Motor neuron (in vitro differentiated cells): Measurements from ENCODE around the gene TMOD3. TPM values are rescaled to one million over a fixed set of nuclear protein-coding genes. Genes with fewer than 3 reads are reported as not detected.
A peak's percentile ranks its signal among the peaks of the same experiment; 100 is the strongest.

Source experiments
- ATAC-seq, 8 experiments: fragments of 200-7000 bp; cut with Tn5 transposase; replicated peaks in 6 of 8; 2 replicates each; pipeline ENCODE4 v1.8.0; 2021; ENCODE audit warnings: mild to moderate bottlenecking in 8 of 8, moderate library complexity in 8 of 8
- H3K27ac ChIP-seq, 2 donors: fragments of 250-450 bp; sonication (Bioruptor Pico); 2 replicates each; pipeline ENCODE4 v1.9.0; 2021; ENCODE audit warnings: antibody characterized with exemption in 2 of 2, mild to moderate bottlenecking in 2 of 2, moderate library complexity in 1 of 2
- H3K4me1 ChIP-seq, 2 donors: fragments of 250-450 bp; sonication (Bioruptor Pico); replicated peaks in 1 of 2; 2 replicates each; pipeline ENCODE4 v1.6.1; 2021; ENCODE audit warnings: antibody characterized with exemption in 2 of 2, mild to moderate bottlenecking in 2 of 2, moderate library complexity in 1 of 2
- H3K4me3 ChIP-seq, 5 donors: fragments of 250-450 bp; sonication (Bioruptor Pico); 2 replicates each; pipeline ENCODE4 v1.9.0; 2021; ENCODE audit warnings: antibody characterized with exemption in 5 of 5, mild to moderate bottlenecking in 5 of 5, moderate library complexity in 4 of 5
- WGBS, 10 experiments: fragments of 450-650 bp; shearing (Covaris generic); methylation state at CpG; one replicate each; pipeline ENCODE4 v1.0.0; 2022; 5-methylcytosine and 5-hydroxymethylcytosine counted together
- in situ Hi-C, 9 experiments: fragments of 400-800 bp; cut with MboI; loops; one replicate each; pipeline ENCODE4 v1.15.0; 2021; ENCODE audit warnings: low sequenced_read_pairs in 9 of 9, low pct_unique_long_range_greater_than_20kb in 2 of 9; ENCODE audit not compliant: unreplicated experiment in 9 of 9
- total RNA-seq, 8 experiments: library from RNA; unstranded; fragments of 300-600 nt; gene quantifications; 2 replicates each; pipeline versions ENCODE4 v1.2.3 to v1.2.4, GENCODE V29; 2022

The TMOD3 gene
- total RNA-seq, 8 experiments from 2014 or later, result 10.2 to 43.6 (median 23.0) TPM

DNA sequence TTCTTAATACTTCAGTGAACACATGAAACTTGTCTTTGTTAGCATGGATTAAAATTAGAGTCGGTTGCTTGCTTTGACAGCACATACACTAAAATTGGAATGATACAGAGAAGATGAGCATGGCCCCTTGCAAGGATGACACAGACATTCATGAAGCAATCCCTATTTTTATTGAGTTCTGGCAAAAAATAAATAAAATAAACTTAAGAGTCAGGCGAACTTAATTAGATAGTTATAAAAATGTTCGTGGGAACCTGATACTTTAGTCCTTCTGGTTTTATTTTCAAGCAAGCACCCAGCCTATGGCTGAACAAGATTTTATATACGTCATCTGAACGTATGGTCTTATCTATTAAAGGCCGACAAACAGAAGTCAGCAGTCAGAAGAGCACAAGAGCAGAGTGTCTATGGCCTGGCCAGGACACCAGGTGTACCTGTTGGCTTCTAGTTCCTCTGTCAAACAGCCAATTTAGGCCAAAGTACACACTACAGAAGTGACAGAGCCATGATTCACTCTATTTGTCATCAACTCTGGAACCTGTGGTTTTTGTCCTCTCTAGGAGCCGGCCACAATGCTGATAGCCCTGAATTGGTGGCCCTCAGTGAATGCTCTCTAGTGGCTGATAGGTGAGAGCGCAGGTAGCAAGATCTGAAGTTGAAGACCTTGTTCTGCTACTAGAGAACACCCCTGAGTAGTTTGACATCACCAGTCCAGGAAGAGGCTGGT lies 77.8 kb downstream of the TMOD3 start:
- ATAC-seq, result peak in 1 of 8 experiments; percentile 17
- Histone ChIP-seq H3K4me3 (no peak overlapping the region), H3K4me1 (no peaks in the 10 kb centered on the region), H3K27ac (no peak overlapping the region)
- in situ Hi-C loops, result no loop called here
- WGBS, 10 experiments, result 57 to 100% (median 81%) methylated on average over 2 to 8 of the region's 8 CpGs; no CpG with 5 or more reads in 1 of the 10 experiments

DNA sequence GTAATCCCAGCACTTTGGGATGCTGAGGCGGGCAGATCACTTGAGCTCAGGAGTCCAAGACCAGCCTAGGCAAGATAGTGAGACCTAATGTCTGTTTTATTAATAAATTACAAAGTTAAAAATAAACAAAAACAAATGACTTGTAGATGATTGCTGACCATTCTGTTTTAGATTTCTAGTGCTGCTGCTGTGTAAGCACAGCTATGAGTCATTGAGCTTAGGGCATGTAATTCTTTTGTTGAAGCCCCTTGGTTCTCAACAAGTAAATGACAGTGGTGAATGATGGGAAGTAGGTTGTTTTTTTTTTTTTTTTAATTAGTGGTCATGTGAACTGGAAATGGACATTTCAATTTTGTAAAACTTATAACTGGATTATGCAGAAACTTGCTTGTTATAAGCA lies 78.9 kb downstream of the TMOD3 start:
- H3K4me1 ChIP-seq, result no peaks in the 10 kb centered on the region
- ATAC-seq, result peak in 3 of 8 experiments; percentile 16 to 75 (median 68)
- H3K27ac ChIP-seq, result no peak overlapping the region
- WGBS, 10 experiments, result 80 to 100% (median 100%) methylated on average over 1 of the region's 1 CpG; no CpG with 5 or more reads in 5 of the 10 experiments
- in situ Hi-C loops, result no loop called here
- H3K4me3 ChIP-seq, result no peak overlapping the region

DNA sequence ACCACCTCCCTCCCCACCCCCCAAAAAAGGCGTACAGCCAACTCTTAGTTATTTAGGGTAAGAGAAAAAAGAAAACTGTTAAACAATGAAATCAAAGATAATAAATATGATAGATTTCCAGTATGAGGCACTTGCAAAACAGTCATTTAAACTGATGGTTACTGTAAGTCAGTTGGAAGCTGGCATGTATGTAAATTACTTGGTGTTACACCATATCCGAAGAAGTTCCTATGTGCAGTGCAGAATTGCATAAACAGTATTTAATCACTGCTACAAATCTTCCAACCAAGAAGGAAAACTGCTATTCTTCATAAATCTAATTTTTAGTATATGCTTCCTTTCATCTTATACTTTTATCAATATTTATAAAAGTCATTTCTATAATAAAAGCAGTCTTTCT lies 80.1 kb downstream of the TMOD3 start:
- no peak overlapping the region for H3K27ac ChIP-seq
- ATAC-seq, result peak in 3 of 8 experiments; percentile 50 to 76 (median 52)
- in situ Hi-C loops, result no loop called here
- WGBS, 10 experiments, result 60 to 100% (median 85%) methylated on average over 1 to 2 of the region's 2 CpGs
- H3K4me3 ChIP-seq, result no peak overlapping the region
- H3K4me1 ChIP-seq, result no peaks in the 10 kb centered on the region

DNA sequence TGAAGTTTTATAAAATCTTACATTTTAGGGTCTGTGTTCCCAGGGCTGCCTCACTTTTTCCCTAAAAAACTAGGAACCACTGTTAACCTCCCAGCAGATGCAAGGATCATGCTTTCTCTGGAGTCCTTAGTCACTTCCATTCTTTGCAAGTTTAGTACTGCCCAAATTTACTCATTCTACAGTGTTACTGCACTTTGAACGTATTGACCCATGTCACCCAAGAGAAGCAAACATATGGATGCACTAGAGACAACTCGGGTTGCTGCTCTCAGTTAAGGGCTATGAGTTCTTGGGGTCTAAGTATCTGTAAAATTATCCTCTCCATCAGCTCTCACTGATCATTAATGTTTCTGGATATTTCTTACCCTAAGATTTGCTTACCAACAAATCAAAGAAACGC lies 83.1 kb downstream of the TMOD3 start:
- H3K27ac ChIP-seq, result no peak overlapping the region
- no peak overlapping the region for H3K4me3 ChIP-seq
- ATAC-seq, result no peak
- H3K4me1 ChIP-seq, result no peaks in the 10 kb centered on the region
- 88 to 100% (median 93%) methylated on average over 1 to 3 of the region's 3 CpGs for WGBS, 10 experiments
- in situ Hi-C loops, result no loop called here

DNA sequence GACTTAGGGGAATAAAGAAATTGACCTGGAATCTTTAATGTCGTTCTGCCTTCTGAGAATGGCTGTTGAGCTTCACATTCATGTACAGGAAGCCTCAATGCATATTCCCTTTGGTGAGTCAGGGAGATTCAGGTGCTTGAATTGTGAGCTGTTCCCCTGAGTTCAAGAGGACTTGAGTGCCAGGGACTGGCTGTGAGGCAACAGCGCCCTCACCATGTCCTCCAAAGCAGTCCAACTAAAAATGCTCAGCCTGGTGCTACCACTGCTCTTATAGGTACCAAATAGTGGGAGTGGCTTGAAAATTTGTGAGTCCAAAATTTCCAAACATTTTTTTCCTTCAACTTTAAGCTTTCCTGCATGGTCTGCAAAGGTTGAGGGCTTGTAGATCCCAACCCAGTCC lies 88.0 kb downstream of the TMOD3 start:
- peak in 5 of 8 experiments; percentile 24 to 83 (median 80) for ATAC-seq
- H3K4me1 ChIP-seq, result no peaks in the 10 kb centered on the region
- 25 to 100% (median 59%) methylated on average over 1 to 2 of the region's 2 CpGs; no CpG with 5 or more reads in 2 of the 10 experiments for WGBS, 10 experiments
- H3K4me3 ChIP-seq, result no peak overlapping the region
- in situ Hi-C loops, result no loop called here
- no peak overlapping the region for H3K27ac ChIP-seq

DNA sequence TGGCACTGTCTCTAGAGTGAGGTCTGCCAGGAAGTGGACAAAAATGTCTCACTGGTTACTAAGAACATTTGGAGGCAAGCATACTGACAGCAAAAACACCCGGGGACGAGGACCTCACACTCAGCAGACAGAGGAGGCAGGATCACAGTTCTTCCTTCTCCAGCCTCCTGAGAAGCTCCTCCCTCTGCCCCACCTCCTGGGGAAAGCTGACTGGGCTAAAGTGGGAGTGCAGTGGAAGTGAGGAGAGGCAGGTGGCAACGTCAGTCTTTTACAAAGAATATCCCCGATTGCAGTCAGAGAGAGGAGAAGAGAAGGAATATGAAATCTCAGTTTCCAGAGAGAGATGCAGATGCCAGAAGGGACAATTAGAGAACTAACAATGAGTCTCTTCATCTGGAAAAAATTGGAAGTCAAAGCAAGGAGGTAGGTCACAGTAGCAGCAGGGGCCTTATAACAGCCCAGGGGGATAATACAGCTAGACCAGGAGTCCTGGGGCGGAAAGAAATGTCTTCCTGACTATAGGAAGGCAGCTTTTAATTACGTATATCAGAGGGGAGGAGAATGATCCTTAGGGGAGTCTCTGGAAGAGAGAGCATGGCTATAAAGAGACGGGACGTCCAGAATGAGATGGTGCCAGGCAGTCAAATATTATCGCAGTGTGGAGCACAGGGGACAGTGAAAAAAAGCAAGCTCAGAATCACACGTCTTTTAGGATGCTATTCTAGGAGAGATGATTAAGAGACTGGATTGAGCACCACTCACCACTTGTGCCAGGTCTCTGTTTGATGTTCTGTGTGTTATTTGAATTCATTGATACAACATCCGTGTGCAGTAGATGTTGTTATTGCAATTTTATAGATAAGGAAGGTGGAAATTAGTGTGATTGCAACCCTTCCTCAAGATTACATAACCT lies 95.0 kb downstream of the TMOD3 start:
- Histone ChIP-seq H3K4me1 (peaks cover 10 to 17% of the 10 kb centered on the region in 2 donors), H3K27ac (peak overlapping the region; percentile 16 to 23), H3K4me3 (no peak overlapping the region)
- 0 to 94% (median 33%) methylated on average over 2 to 11 of the region's 11 CpGs; no CpG with 5 or more reads in 3 of the 10 experiments for WGBS, 10 experiments
- ATAC-seq, result peak in 6 of 8 experiments; percentile 35 to 96 (median 92)
- in situ Hi-C loops, result no loop called here

DNA sequence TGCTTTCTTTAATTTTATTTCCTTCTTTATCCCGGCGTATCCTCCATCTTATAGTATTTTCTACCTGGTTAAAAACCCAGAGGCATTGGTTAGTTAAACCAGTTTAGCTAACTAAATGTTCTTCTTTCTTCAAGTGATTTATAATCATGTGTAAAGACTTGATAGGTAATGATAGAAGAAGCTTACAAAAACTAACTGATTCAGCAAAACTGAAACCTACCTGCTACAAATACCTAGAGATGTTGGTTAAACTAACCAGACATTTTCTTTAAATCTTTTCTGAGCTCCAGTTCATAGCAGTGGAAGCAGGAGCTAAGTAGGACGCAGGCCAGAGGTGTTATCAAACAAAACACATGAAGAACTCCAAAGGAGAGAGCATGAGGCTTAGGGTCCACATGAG lies 97.4 kb downstream of the TMOD3 start:
- ATAC-seq, result no peak
- in situ Hi-C loops, result no loop called here
- 78 to 100% (median 96%) methylated on average over 1 to 3 of the region's 3 CpGs for WGBS, 10 experiments

DNA sequence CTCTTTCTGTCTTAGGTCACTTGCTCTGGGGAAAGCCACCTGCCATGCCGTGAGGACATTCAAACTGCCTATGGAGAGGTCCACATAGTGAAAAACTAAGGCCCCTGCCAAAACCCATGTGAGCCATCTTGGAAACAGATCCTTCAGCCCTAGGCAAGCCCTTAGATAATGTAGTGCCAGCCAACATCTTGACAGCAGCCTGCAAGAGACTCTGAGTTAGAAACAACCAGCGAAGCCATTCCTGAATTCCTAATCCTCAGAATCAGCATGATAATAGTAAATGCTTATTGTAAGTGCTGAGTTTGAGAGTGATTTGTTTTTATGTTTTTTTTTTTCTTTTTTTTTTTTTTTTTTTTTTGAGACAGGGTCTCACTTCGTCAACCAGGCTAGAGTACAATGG lies 101.6 kb downstream of the TMOD3 start:
- Histone ChIP-seq H3K4me1 (peaks cover 0 to 2% of the 10 kb centered on the region in 2 donors), H3K27ac (no peak overlapping the region), H3K4me3 (no peak overlapping the region)
- WGBS, 10 experiments, result 54 to 100% (median 75%) methylated on average over 1 to 2 of the region's 3 CpGs; no CpG with 5 or more reads in 3 of the 10 experiments
- in situ Hi-C loops, result no loop called here
- ATAC-seq, result peak in 1 of 8 experiments; percentile 18

More for the DNA sequence above, 97.4 kb downstream of the TMOD3 start:
- Histone ChIP-seq H3K4me3 (no peak overlapping the region), H3K4me1 (peaks cover 12 to 17% of the 10 kb centered on the region in 2 donors), H3K27ac (no peak overlapping the region)

DNA sequence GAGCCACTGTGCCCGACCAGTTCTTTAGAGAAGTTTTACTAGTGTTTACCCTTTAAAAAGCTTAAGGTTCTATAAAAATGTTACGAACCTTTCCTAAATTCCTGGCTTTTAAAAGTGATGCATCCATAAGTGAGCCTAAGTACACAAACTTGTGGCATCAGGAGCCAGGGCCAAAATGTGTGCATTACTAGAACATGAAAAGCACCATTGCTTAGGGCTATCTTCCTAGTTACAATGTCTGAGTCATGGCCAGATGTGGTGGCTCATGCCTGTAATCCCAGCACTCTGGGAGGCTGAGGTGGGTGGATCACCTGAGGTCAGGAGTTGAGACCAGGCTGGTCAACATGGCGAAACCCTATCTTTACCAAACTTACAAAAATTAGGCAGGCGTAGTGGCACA lies 102.2 kb downstream of the TMOD3 start:
- no peak overlapping the region for H3K4me3 ChIP-seq
- peaks cover 0 to 2% of the 10 kb centered on the region in 2 donors for H3K4me1 ChIP-seq
- in situ Hi-C loops, result no loop called here
- peak in 3 of 8 experiments; percentile 63 to 77 (median 68) for ATAC-seq
- no peak overlapping the region for H3K27ac ChIP-seq
- WGBS, 10 experiments, result 67 to 100% (median 90%) methylated on average over 1 to 4 of the region's 4 CpGs; no CpG with 5 or more reads in 1 of the 10 experiments

DNA sequence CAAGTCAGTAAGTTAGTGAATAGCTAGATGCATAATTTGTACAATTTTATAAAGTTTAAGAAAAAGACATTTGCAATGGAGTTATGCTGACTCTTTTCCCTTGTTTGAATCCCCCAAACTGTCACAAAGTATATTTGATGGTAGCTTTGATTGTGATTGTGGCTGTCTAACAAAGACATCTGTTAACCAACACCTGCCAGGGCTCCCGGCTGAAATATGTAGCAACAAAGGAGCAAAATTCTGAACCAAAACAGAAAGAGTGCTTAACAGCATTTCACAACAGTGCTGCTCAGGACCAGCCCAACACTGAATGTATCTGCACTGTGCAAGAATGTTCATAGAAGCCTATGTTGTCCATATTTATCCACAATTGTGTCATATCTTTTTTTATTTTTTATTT lies 102.7 kb downstream of the TMOD3 start:
- ATAC-seq, result no peak
- Histone ChIP-seq H3K27ac (no peak overlapping the region), H3K4me1 (peaks cover 0 to 2% of the 10 kb centered on the region in 2 donors), H3K4me3 (no peak overlapping the region)
- in situ Hi-C loops, result no loop called here
- WGBS, 10 experiments, result 38 to 86% (median 67%) methylated on average over 1 of the region's 1 CpG; no CpG with 5 or more reads in 5 of the 10 experiments

DNA sequence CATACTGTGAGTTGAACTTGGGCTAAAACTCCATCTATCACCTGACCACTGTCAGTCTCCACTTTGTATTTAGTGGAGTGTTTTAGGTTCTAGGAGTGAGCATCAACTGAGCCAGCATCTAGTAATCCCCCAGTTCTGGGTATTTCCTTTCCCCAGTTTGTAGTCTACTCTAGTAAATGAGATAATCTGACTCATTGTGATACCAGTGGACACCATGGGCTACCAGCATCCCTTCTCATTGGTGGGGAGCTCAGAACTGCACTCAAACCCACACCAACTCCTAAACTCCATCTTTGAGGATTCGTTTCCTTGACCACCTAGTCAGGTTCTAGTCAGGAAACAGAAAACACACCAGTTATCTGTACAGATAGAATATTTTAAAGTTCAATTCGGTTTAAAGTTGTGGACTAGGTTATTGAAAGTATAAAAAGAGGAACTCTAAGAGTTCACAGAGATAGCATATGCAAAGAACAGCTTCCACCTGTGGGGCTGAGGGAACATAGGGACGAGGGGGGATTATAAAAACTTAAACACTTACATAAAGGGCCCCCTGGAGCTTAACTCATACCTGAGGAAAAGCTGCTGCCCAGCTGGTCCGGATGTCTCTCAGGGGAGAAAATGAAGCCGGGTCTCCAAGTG lies 106.1 kb downstream of the TMOD3 start:
- in situ Hi-C loops, result no loop called here
- 54 to 100% (median 92%) methylated on average over 1 to 4 of the region's 5 CpGs; no CpG with 5 or more reads in 1 of the 10 experiments for WGBS, 10 experiments

DNA sequence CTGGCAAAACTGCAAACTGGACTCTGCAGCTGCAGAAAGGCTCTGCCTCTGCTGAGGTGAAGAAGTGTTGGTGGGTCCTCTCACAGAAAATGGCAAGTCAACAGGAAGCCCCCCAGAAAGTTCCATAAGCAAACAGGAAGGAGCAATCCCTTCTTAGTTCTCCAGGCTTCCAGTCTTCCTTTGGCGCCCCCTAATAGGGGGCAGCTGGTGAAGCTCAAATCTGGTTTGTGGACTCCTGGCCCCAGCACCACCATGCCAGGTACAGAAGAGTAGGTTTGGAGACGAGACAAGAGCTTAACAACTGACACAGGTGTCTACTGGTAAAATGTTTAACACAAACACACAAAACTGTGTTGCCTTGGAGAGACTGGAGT lies 106.6 kb downstream of the TMOD3 start:
- in situ Hi-C loops, result no loop called here
- Histone ChIP-seq H3K4me1 (no peaks in the 10 kb centered on the region), H3K27ac (no peak overlapping the region), H3K4me3 (no peak overlapping the region)
- no peak for ATAC-seq
- WGBS, 10 experiments, result 0 to 100% (median 100%) methylated on average over 1 to 2 of the region's 2 CpGs; no CpG with 5 or more reads in 7 of the 10 experiments

More for the DNA sequence above, 106.1 kb downstream of the TMOD3 start:
- Histone ChIP-seq H3K4me1 (peaks cover 0 to 2% of the 10 kb centered on the region in 2 donors), H3K4me3 (no peak overlapping the region), H3K27ac (no peak overlapping the region)
- no peak for ATAC-seq
